GF-D8 (cell line): ENCODE data around the gene CERCAM.
"Not testable (repeated sequence)": the region's sequence is repeated elsewhere in the genome, so short reads cannot be mapped to it uniquely, and the experiment has no call there.

Source experiments
- DNase-seq: peaks from one replicate; lab custom pipeline; 2025; lab: John Stamatoyannopoulos, UW

CERCAM gene

GRCh38 chr9:128393145-128393775, 27.4 kb upstream of the CERCAM start:
- DNase-seq = no peak

GRCh38 chr9:128393970-128394369, 26.7 kb upstream of the CERCAM start:
- no peak for DNase-seq

GRCh38 chr9:128394379-128395168, 26.1 kb upstream of the CERCAM start:
- no peak for DNase-seq

- DNase-seq = peak; percentile 30
Measured at GRCh38 chr9:128396970-128397613, 23.6 kb upstream of the CERCAM start.

GRCh38 chr9:128397831-128398230, 22.8 kb upstream of the CERCAM start:
- DNase-seq = no peak

GRCh38 chr9:128399861-128400260, 20.8 kb upstream of the CERCAM start:
- DNase-seq = no peak

GRCh38 chr9:128404560-128404959, 16.1 kb upstream of the CERCAM start:
- DNase-seq = no peak

- DNase-seq = no peak
Measured at GRCh38 chr9:128405077-128405779, 15.4 kb upstream of the CERCAM start.

GRCh38 chr9:128405780-128406171, 14.9 kb upstream of the CERCAM start:
- DNase-seq = no peak

- no peak for DNase-seq
Measured at GRCh38 chr9:128406848-128407391, 13.7 kb upstream of the CERCAM start.

- no peak for DNase-seq
Measured at GRCh38 chr9:128408963-128409431, 11.7 kb upstream of the CERCAM start.

- no peak for DNase-seq
Measured at GRCh38 chr9:128409450-128409849, 11.2 kb upstream of the CERCAM start.

- DNase-seq = no peak
Measured at GRCh38 chr9:128409978-128410377, 10.7 kb upstream of the CERCAM start.

- no peak for DNase-seq
Measured at GRCh38 chr9:128411364-128412119, 9.1 kb upstream of the CERCAM start.

- no peak for DNase-seq
Measured at GRCh38 chr9:128412120-128412790, 8.4 kb upstream of the CERCAM start.

- not testable (repeated sequence) for DNase-seq
Measured at GRCh38 chr9:128413728-128414127, 6.9 kb upstream of the CERCAM start.

GRCh38 chr9:128414461-128414860, 6.2 kb upstream of the CERCAM start:
- DNase-seq = no peak

- DNase-seq = no peak
Measured at GRCh38 chr9:128415281-128415680, 5.4 kb upstream of the CERCAM start.

- DNase-seq = no peak
Measured at GRCh38 chr9:128416014-128416413, 4.6 kb upstream of the CERCAM start.

GRCh38 chr9:128416432-128417019, 4.1 kb upstream of the CERCAM start:
- DNase-seq = peak; percentile 9
